GM23248 (cell line): ENCODE results near the gene KRTAP10-3. TPM values are rescaled to one million over a fixed set of nuclear protein-coding genes. Genes with fewer than 3 reads are reported as not detected.

ENCODE experiments used
- DNase-seq: peaks from one replicate; pipeline ENCODE4 v3.0.0-alpha.2; 2015
- H2AFZ ChIP-seq: fragments of 200-600 bp; sonication (generic); 2 replicates; pipeline ENCODE4 v1.6.1; 2016; ENCODE audit warnings: antibody characterized with exemption
- H3F3A ChIP-seq: fragments of 200-600 bp; sonication (generic); 2 replicates; pipeline ENCODE4 v1.6.1; 2016; ENCODE audit warnings: mild to moderate bottlenecking, antibody characterized with exemption, mixed run types; ENCODE audit not compliant: insufficient read depth
- H3K27ac ChIP-seq: fragments of 200-600 bp; sonication (generic); 2 replicates; pipeline ENCODE4 v1.5.1; 2016; ENCODE audit warnings: mild to moderate bottlenecking
- H3K27me3 ChIP-seq: fragments of 200-600 bp; sonication (generic); replicated peaks from 2 replicates; pipeline ENCODE4 v1.6.1; 2016; ENCODE audit warnings: mild to moderate bottlenecking; ENCODE audit not compliant: insufficient read depth
- H3K36me3 ChIP-seq: fragments of 200-600 bp; sonication (generic); 2 replicates; pipeline ENCODE4 v1.6.1; 2016; ENCODE audit warnings: low read depth, mild to moderate bottlenecking
- H3K4me1 ChIP-seq: fragments of 200-600 bp; sonication (generic); 2 replicates; pipeline ENCODE4 v1.6.1; 2016; ENCODE audit warnings: mild to moderate bottlenecking; ENCODE audit not compliant: insufficient read depth
- H3K4me2 ChIP-seq: fragments of 200-600 bp; sonication (generic); one replicate; pipeline ENCODE4 v1.6.1; 2016; ENCODE audit warnings: mild to moderate bottlenecking; ENCODE audit not compliant: unreplicated experiment
- H3K4me3 ChIP-seq: fragments of 200-600 bp; sonication (generic); 2 replicates; pipeline ENCODE4 v1.5.1; 2016; ENCODE audit warnings: mild to moderate bottlenecking
- H3K79me2 ChIP-seq: fragments of 200-600 bp; sonication (generic); 2 replicates; pipeline ENCODE4 v1.6.1; 2016; ENCODE audit warnings: mild to moderate bottlenecking; ENCODE audit not compliant: insufficient read depth
- H3K9ac ChIP-seq: fragments of 200-600 bp; sonication (generic); 2 replicates; pipeline ENCODE4 v1.6.1; 2016; ENCODE audit warnings: mild to moderate bottlenecking
- H3K9me2 ChIP-seq: fragments of 200-600 bp; sonication (generic); 2 replicates; pipeline ENCODE4 v1.6.1; 2016; ENCODE audit warnings: mixed run types, mild to moderate bottlenecking, moderate library complexity; ENCODE audit not compliant: insufficient read depth
- H3K9me3 ChIP-seq: fragments of 200-600 bp; sonication (generic); one replicate; pipeline ENCODE4 v1.6.1; 2017; ENCODE audit warnings: low read depth
- H4K20me1 ChIP-seq: fragments of 200-600 bp; sonication (generic); 2 replicates; pipeline ENCODE4 v1.6.0; 2016; ENCODE audit not compliant: insufficient read depth
- EZH2 ChIP-seq: fragments of 200-600 bp; sonication (generic); IDR thresholded peaks from 2 replicates; pipeline ENCODE4 v1.6.1; 2018; ENCODE audit warnings: antibody characterized with exemption, mild to moderate bottlenecking; ENCODE audit not compliant: insufficient read depth, poor library complexity, severe bottlenecking
- EZH2phosphoT487 ChIP-seq: fragments of 200-600 bp; sonication (generic); IDR thresholded peaks from 2 replicates; pipeline ENCODE4 v1.6.1; 2018; ENCODE audit warnings: antibody characterized with exemption, moderate library complexity, mild to moderate bottlenecking, low read depth; ENCODE audit not compliant: insufficient read depth
- WGBS, 2 experiments: methylation state at CpG; one replicate each; pipeline ENCODE4 v1.1.6; 2015 to 2017; ENCODE audit warnings: low lambda C conversion rate in 2 of 2, low coverage in 1 of 2; ENCODE audit errors: missing lambda C conversion rate in 2 of 2; 5-methylcytosine and 5-hydroxymethylcytosine counted together
- in situ Hi-C: fragments of 300-500 bp; cut with MboI; formaldehyde crosslinking; loops from 2 replicates; pipeline ENCODE4 v1.15.0; 2020
- polyA plus RNA-seq: library from polyadenylated mRNA; unstranded; fragments of >200 nt; fragmentation: Nextera tagmentation; extraction: Ambion mirVana; gene quantifications from 2 replicates; pipeline ENCODE4 v1.2.1, GENCODE V29; 2016
- total RNA-seq: library from RNA; depleted of rRNA; stranded (reverse); fragments of >200 nt; shearing (Covaris generic); gene quantifications from 2 replicates; pipeline ENCODE4 v1.2.3, GENCODE V29; 2014

The KRTAP10-3 gene
- total and polyA plus RNA-seq, 2 experiments from 2014 or later = not detected

GRCh38 chr21:44520326-44521300 is 38.0 kb downstream of the KRTAP10-3 start:
- H3K4me2 ChIP-seq = no peak overlapping the region
- TF ChIP-seq EZH2 (no peak), EZH2phosphoT487 (no peak)
- no peak for DNase-seq
- H3K27me3 ChIP-seq = peaks cover 3% of the 10 kb centered on the region; the same call in 1 of the 2 replicates
- no peak overlapping the region for H3K4me3 ChIP-seq
- no peaks in the 10 kb centered on the region for H3F3A ChIP-seq
- H3K36me3 ChIP-seq = no peaks in the 10 kb centered on the region
- H3K4me1 ChIP-seq = no peaks in the 10 kb centered on the region
- H3K27ac ChIP-seq = no peak overlapping the region
- H4K20me1 ChIP-seq = no peaks in the 10 kb centered on the region
- H3K9me3 ChIP-seq = no peaks in the 10 kb centered on the region
- 52 to 56% methylated on average over 29 to 31 of the region's 31 CpGs for WGBS, 2 experiments
- H3K9ac ChIP-seq = no peak overlapping the region
- H2AFZ ChIP-seq = no peak overlapping the region
- H3K79me2 ChIP-seq = no peaks in the 10 kb centered on the region
- no peaks in the 10 kb centered on the region for H3K9me2 ChIP-seq
- in situ Hi-C loops = loop anchor here (25.0 kb wide), 1 partner anchor 417 kb away; the partner anchor contains the start of gene SLX9

GRCh38 chr21:44519346-44520325 is 39.0 kb downstream of the KRTAP10-3 start:
- H3K4me1 ChIP-seq = no peaks in the 10 kb centered on the region
- TF ChIP-seq EZH2phosphoT487 = no peak
- no peak for TF ChIP-seq EZH2
- H3K27me3 ChIP-seq = peaks cover 7% of the 10 kb centered on the region; the same call in 1 of the 2 replicates
- no peak overlapping the region for H3K27ac ChIP-seq
- no peak overlapping the region for H3K9ac ChIP-seq
- no peaks in the 10 kb centered on the region for H3F3A ChIP-seq
- H3K9me2 ChIP-seq = no peaks in the 10 kb centered on the region
- H3K36me3 ChIP-seq = no peaks in the 10 kb centered on the region
- no peak overlapping the region for H2AFZ ChIP-seq
- DNase-seq = no peak
- 62 to 64% methylated on average over 28 of the region's 28 CpGs for WGBS, 2 experiments
- no peak overlapping the region for H3K4me3 ChIP-seq
- no peaks in the 10 kb centered on the region for H4K20me1 ChIP-seq
- H3K79me2 ChIP-seq = no peaks in the 10 kb centered on the region
- no peaks in the 10 kb centered on the region for H3K9me3 ChIP-seq
- no peak overlapping the region for H3K4me2 ChIP-seq
- in situ Hi-C loops = loop anchor here (10.0 to 25.0 kb wide), 2 partner anchors 275 to 418 kb away; partner anchors contain the start of gene SLX9

- TF ChIP-seq EZH2phosphoT487 (no peak), EZH2 (no peak)
- no peaks in the 10 kb centered on the region for H3K4me1 ChIP-seq
- in situ Hi-C loops = loop anchor here (10.0 to 25.0 kb wide), 2 partner anchors 276 to 419 kb away; partner anchors contain the start of gene SLX9
- H3K9me3 ChIP-seq = no peaks in the 10 kb centered on the region
- H3K27me3 ChIP-seq = peaks cover 7% of the 10 kb centered on the region; the same call in 1 of the 2 replicates
- no peaks in the 10 kb centered on the region for H3K36me3 ChIP-seq
- H3K27ac ChIP-seq = no peak overlapping the region
- H3F3A ChIP-seq = no peaks in the 10 kb centered on the region
- no peak overlapping the region for H3K9ac ChIP-seq
- H2AFZ ChIP-seq = no peak overlapping the region
- 26 to 30% methylated on average over 12 of the region's 12 CpGs for WGBS, 2 experiments
- H3K79me2 ChIP-seq = no peaks in the 10 kb centered on the region
- no peaks in the 10 kb centered on the region for H3K9me2 ChIP-seq
- H4K20me1 ChIP-seq = no peaks in the 10 kb centered on the region
- H3K4me2 ChIP-seq = no peak overlapping the region
- no peak for DNase-seq
- no peak overlapping the region for H3K4me3 ChIP-seq
These were observed 39.9 kb downstream of the KRTAP10-3 start for GRCh38 chr21:44518686-44519085.
